Esophagus muscularis mucosa (tissue), 4 donors: ENCODE results near the gene ATG3.

Source experiments
- CTCF ChIP-seq, 3 experiments: fragments of 200-600 bp in 2 of 3; fragments of 450-650 bp in 1 of 3; sonication (generic) in 2 of 3; IDR thresholded peaks; one replicate each; pipeline ENCODE4 v1.5.1; 2017 to 2019; ENCODE audit warnings: antibody characterized with exemption in 3 of 3, mild to moderate bottlenecking in 2 of 3, moderate library complexity in 1 of 3
- EP300 ChIP-seq: sonication (generic); formaldehyde crosslinking; IDR thresholded peaks from one replicate; pipeline ENCODE4 v1.6.1; 2017; ENCODE audit warnings: antibody characterized with exemption
- POLR2A ChIP-seq: fragments of 450-650 bp; IDR thresholded peaks from one replicate; pipeline ENCODE4 v1.6.1; 2017; ENCODE audit warnings: antibody characterized with exemption, moderate library complexity, mild to moderate bottlenecking, low read depth

- TF ChIP-seq POLR2A (no peak), EP300 (no peak), CTCF (IDR thresholded peaks at IDR 0.05) (no peak)
Measured at GRCh38 chr3:112550859-112551258, 10.9 kb downstream of the ATG3 start.
